Natural killer cell (primary cell): ENCODE measurements around the gene ENO4. TPM values are rescaled to one million over a fixed set of nuclear protein-coding genes. Genes with fewer than 3 reads are reported as not detected.

Source experiments
- ATAC-seq, 3 donors: fragments of 150-1000 bp in 2 of 3; fragments of 200-7000 bp in 1 of 3; cut with Tn5 transposase; 1 replicate in 1 of 3; 2 replicates in 2 of 3; pipeline ENCODE4 v1.10.0; 2021; ENCODE audit warnings: mild to moderate bottlenecking in 2 of 3, moderate library complexity in 2 of 3
- DNase-seq, 2 donors: peaks; one replicate each; pipeline versions ENCODE4 v3.0.0 to v3.0.0-alpha.2; 2013 to 2021; ENCODE audit warnings: mixed read lengths in 1 of 2
- H3K27ac ChIP-seq: one replicate; pipeline ENCODE4 v1.5.1; 2013; ENCODE audit warnings: mild to moderate bottlenecking, low read length
- H3K27me3 ChIP-seq: one replicate; pipeline ENCODE4 v1.6.1; 2013; ENCODE audit warnings: low read length; ENCODE audit not compliant: control insufficient read depth, insufficient read depth
- H3K36me3 ChIP-seq: one replicate; pipeline ENCODE4 v1.6.1; 2013; ENCODE audit warnings: low read length; ENCODE audit not compliant: control insufficient read depth, insufficient read depth
- H3K4me1 ChIP-seq: one replicate; pipeline ENCODE4 v1.6.1; 2013; ENCODE audit warnings: low read length; ENCODE audit not compliant: control insufficient read depth, insufficient read depth
- H3K4me3 ChIP-seq: one replicate; pipeline ENCODE4 v1.5.1; 2013; ENCODE audit warnings: low read length
- H3K9me3 ChIP-seq: one replicate; pipeline ENCODE4 v1.6.1; 2013; ENCODE audit warnings: low read length; ENCODE audit not compliant: control insufficient read depth, insufficient read depth
- H3K27ac Mint-ChIP-seq, 2 donors: one replicate each; pipeline ENCODE4 v1.8.0; 2022; ENCODE audit warnings: mild to moderate bottlenecking in 2 of 2, mixed read lengths in 2 of 2, moderate library complexity in 1 of 2
- H3K27me3 Mint-ChIP-seq, 2 donors: one replicate each; pipeline ENCODE4 v1.8.0; 2022; ENCODE audit warnings: low read depth in 2 of 2, mixed read lengths in 2 of 2
- H3K36me3 Mint-ChIP-seq: one replicate; pipeline ENCODE4 v1.8.0; 2022; ENCODE audit warnings: mixed read lengths
- H3K4me1 Mint-ChIP-seq, 2 donors: one replicate each; pipeline ENCODE4 v1.8.0; 2022; ENCODE audit warnings: mixed read lengths in 2 of 2
- H3K4me3 Mint-ChIP-seq: one replicate; pipeline ENCODE4 v1.8.0; 2022; ENCODE audit warnings: mild to moderate bottlenecking, moderate library complexity, mixed read lengths
- H3K9me3 Mint-ChIP-seq, 2 donors: one replicate each; pipeline ENCODE4 v1.8.0; 2022; ENCODE audit warnings: mixed read lengths in 2 of 2
- CTCF ChIP-seq: fragments of 200-600 bp; IDR thresholded peaks from one replicate; pipeline ENCODE4 v1.8.0; 2022; ENCODE audit warnings: antibody characterized with exemption
- WGBS: methylation state at CpG from one replicate; pipeline ENCODE4 v1.1.7; 2013; ENCODE audit warnings: missing lambda C conversion rate; ENCODE audit not compliant: insufficient coverage; 5-methylcytosine and 5-hydroxymethylcytosine counted together
- intact Hi-C: fragments of 100-400 bp; cut with micrococcal nuclease; formaldehyde crosslinking; loops from one replicate; pipeline ENCODE4 v1.14.2; 2022
- total RNA-seq, 4 donors: library from RNA; stranded (reverse); fragments of 120-200 nt in 1 of 4; gene quantifications; one replicate each; pipeline versions ENCODE4 v1.2.3 to v1.2.4, GENCODE V29; 2013 to 2022

The ENO4 gene
- total RNA-seq, 3 donors from 2014 or later (not counting 1 experiment from before 2014, with no cell fraction given): not detected

- no peak overlapping the region for H3K4me3 ChIP-seq
- peaks cover 0 to 3% of the 10 kb centered on the region in 2 donors for H3K27me3 Mint-ChIP-seq
- intact Hi-C loops: no loop called here
- ATAC-seq: no peak
- no peaks in the 10 kb centered on the region for H3K27me3 ChIP-seq
- H3K9me3 Mint-ChIP-seq: peaks cover 2 to 4% of the 10 kb centered on the region in 2 donors
- no peaks in the 10 kb centered on the region for H3K4me1 Mint-ChIP-seq
- no peaks in the 10 kb centered on the region for H3K36me3 ChIP-seq
- no peak overlapping the region for H3K4me3 Mint-ChIP-seq
- DNase-seq: no peak
- H3K27ac Mint-ChIP-seq: no peak overlapping the region
- H3K4me1 ChIP-seq: no peaks in the 10 kb centered on the region
- no peaks in the 10 kb centered on the region for H3K36me3 Mint-ChIP-seq
- 100% methylated on average over 1 of the region's 2 CpGs for WGBS
- no peaks in the 10 kb centered on the region for H3K9me3 ChIP-seq
- no peak for TF ChIP-seq CTCF
- no peak overlapping the region for H3K27ac ChIP-seq
Measured at GRCh38 chr10:116873134-116873533, 23.8 kb downstream of the ENO4 start.

- intact Hi-C loops: no loop called here
- DNase-seq (no peak), ATAC-seq (no peak)
- WGBS: 88% methylated on average over 2 of the region's 2 CpGs
- Mint-ChIP-seq H3K27me3 (peaks cover 0 to 3% of the 10 kb centered on the region in 2 donors), H3K4me1 (no peaks in the 10 kb centered on the region), H3K9me3 (peaks cover 2 to 4% of the 10 kb centered on the region in 2 donors), H3K27ac (no peak overlapping the region), H3K4me3 (no peak overlapping the region), H3K36me3 (no peaks in the 10 kb centered on the region)
- Histone ChIP-seq H3K27me3 (no peaks in the 10 kb centered on the region), H3K4me1 (no peaks in the 10 kb centered on the region), H3K4me3 (no peak overlapping the region), H3K36me3 (no peaks in the 10 kb centered on the region), H3K9me3 (no peaks in the 10 kb centered on the region), H3K27ac (no peak overlapping the region)
- TF ChIP-seq CTCF: no peak
Measured at GRCh38 chr10:116875897-116876296, 26.6 kb downstream of the ENO4 start.

- intact Hi-C loops: no loop called here
- no peaks in the 10 kb centered on the region for H3K36me3 Mint-ChIP-seq
- no peak for ATAC-seq
Measured at GRCh38 chr10:116877391-116877790, 28.1 kb downstream of the ENO4 start.

More at GRCh38 chr10:116877391-116877790, 28.1 kb downstream of the ENO4 start:
- TF ChIP-seq CTCF: no peak
- Mint-ChIP-seq H3K4me1 (no peaks in the 10 kb centered on the region), H3K9me3 (peaks cover 2% of the 10 kb centered on the region in 2 donors), H3K27ac (no peak overlapping the region), H3K27me3 (peaks cover 2 to 6% of the 10 kb centered on the region in 2 donors), H3K4me3 (no peak overlapping the region)
- Histone ChIP-seq H3K36me3 (no peaks in the 10 kb centered on the region), H3K9me3 (no peaks in the 10 kb centered on the region), H3K27ac (no peak overlapping the region), H3K27me3 (no peaks in the 10 kb centered on the region), H3K4me1 (no peaks in the 10 kb centered on the region), H3K4me3 (no peak overlapping the region)
- DNase-seq: no peak
- WGBS: 93% methylated on average over 3 of the region's 3 CpGs
